ENCODE measurements around the gene TTN.

DNA sequence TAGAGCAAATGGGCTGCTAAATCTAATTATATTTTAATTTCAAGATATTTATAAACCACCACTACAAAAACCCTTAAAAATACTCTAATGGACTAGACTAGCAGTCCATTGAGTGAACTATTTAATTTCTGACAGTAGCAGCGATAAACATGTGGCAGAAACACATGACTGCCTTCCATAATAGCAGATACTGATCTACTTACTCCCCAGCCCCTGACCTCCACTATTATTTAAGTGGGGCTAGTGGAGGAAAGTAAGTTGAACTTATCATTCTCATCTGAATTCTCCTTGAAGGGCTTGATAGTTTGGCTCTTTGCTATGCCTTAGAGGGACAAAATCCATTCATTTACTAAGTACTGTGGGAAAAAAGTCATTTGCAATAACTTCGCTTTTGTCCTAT, 90.8 kb downstream of the TTN start:
- TF ChIP-seq ISL1 (CRISPR knock-in tag; IDR thresholded peaks at IDR 0.05) (0 out of 2 replicates have a peak, but pooled peaks have one; percentile 9), RARB (CRISPR knock-in tag; IDR thresholded peaks at IDR 0.05) (no peak)

All from SK-N-SH treated with all-trans-retinoic acid at 6 μM for 48 hours (cell line).